Measurements from ENCODE around the gene LRCH3.
"Not testable (repeated sequence)": the region's sequence is repeated elsewhere in the genome, so short reads cannot be mapped to it uniquely, and the experiment has no call there.

LRCH3 gene

DNA sequence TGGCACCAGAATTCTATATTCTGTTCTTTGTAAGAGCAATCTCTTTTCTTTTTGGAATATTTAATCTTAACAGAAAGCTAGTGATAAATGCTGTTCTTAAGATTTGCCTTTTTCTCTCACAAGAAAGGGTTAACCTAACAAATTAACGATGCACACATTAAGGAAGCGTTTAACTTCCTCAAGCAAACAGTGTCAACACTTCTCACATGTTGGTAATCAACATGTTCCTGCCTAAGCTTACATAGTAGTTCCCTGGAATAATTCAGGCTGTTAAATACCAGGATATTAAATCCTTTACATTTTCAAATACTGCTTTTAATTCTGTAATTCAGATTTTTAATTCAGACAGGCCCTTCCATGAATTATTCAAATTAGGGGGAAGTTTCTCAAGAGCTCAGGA is 91.5 kb downstream of the LRCH3 start:
- Histone ChIP-seq H2BK12ac (ENCODE audit: low read length in 2 of 2) (no peak overlapping the region), H4K91ac (ENCODE audit: low read length) (no peak overlapping the region), H3K9ac (ENCODE audit: low read length) (no peak overlapping the region), H3K4me3 (ENCODE audit: insufficient read depth in 1 of 2, low read depth in 1 of 2, low read length in 2 of 2) (no peak overlapping the region), H3K4ac (ENCODE audit: low read depth in 1 of 2, low read length in 2 of 2) (no peak overlapping the region), H2BK5ac (ENCODE audit: low read depth, low read length, poor library complexity, severe bottlenecking) (no peak overlapping the region), H2AFZ (ENCODE audit: low read depth, low read length) (no peak overlapping the region), H3K18ac (ENCODE audit: low read depth in 1 of 2, low read length in 2 of 2) (no peak overlapping the region), H3K9me3 (ENCODE audit: control insufficient read depth, low read length) (no peaks in the 10 kb centered on the region), H3K4me2 (ENCODE audit: low read length, poor library complexity, severe bottlenecking) (no peak overlapping the region), H2AK5ac (ENCODE audit: low read length, severe bottlenecking) (no peak overlapping the region), H3K79me1 (replicated peaks; ENCODE audit: low read length, poor library complexity, severe bottlenecking) (peaks cover 15% of the 10 kb centered on the region), H3K27me3 (ENCODE audit: control insufficient read depth in 1 of 2, insufficient read depth in 1 of 2, low read length in 2 of 2) (no peaks in the 10 kb centered on the region), H3K4me1 (ENCODE audit: control insufficient read depth, insufficient read depth, low read depth, low read length) (no peaks in the 10 kb centered on the region), H3K36me3 (ENCODE audit: control insufficient read depth in 1 of 2, insufficient read depth in 2 of 2, low read depth in 1 of 2, low read length in 2 of 2) (peaks cover 32 to 72% of the 10 kb centered on the region in 2 experiments), H2BK120ac (ENCODE audit: low read depth, low read length) (no peak overlapping the region), H3K23ac (ENCODE audit: low read length in 2 of 2) (no peak overlapping the region), H4K8ac (ENCODE audit: low read length) (no peak overlapping the region), H2BK15ac (ENCODE audit: low read depth, poor library complexity, severe bottlenecking) (no peak overlapping the region), H3K27ac (ENCODE audit: low read length, poor library complexity, severe bottlenecking) (no peak overlapping the region), H3K14ac (ENCODE audit: low read length in 2 of 2) (no peak overlapping the region)
- no peak for DNase-seq
- 41% methylated on average over 2 of the region's 2 CpGs for WGBS

DNA sequence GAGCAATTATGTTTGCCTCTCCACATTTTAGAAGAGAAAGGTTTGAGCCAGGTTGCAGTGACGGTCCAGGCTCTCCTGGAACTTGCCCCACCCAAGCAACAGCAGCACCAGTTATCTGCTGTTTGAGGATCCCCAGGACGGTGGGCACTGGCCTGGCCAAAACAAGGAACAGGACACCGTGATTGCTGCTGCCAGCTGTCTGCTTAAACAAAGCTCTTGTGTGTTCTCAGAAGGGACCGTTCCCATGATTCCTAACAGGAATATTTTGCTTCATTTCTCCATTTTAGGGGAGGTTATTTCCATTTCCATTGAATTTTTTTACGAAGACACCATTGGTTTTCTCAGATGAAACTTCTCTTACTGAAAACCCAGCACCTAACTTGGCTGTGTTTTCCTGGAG is 92.5 kb downstream of the LRCH3 start:
- Histone ChIP-seq H2BK120ac (ENCODE audit: low read depth, low read length) (no peak overlapping the region), H3K18ac (ENCODE audit: low read depth in 1 of 2, low read length in 2 of 2) (no peak overlapping the region), H3K4me1 (ENCODE audit: control insufficient read depth, insufficient read depth, low read depth, low read length) (no peaks in the 10 kb centered on the region), H3K14ac (ENCODE audit: low read length in 2 of 2) (no peak overlapping the region), H3K23ac (ENCODE audit: low read length in 2 of 2) (no peak overlapping the region), H3K4ac (ENCODE audit: low read depth in 1 of 2, low read length in 2 of 2) (no peak overlapping the region), H4K8ac (ENCODE audit: low read length) (no peak overlapping the region), H3K36me3 (ENCODE audit: control insufficient read depth in 1 of 2, insufficient read depth in 2 of 2, low read depth in 1 of 2, low read length in 2 of 2) (peaks cover 25 to 63% of the 10 kb centered on the region in 2 experiments), H3K9ac (ENCODE audit: low read length) (no peak overlapping the region), H3K27me3 (ENCODE audit: control insufficient read depth in 1 of 2, insufficient read depth in 1 of 2, low read length in 2 of 2) (no peaks in the 10 kb centered on the region), H2BK15ac (ENCODE audit: low read depth, poor library complexity, severe bottlenecking) (no peak overlapping the region), H3K79me1 (replicated peaks; ENCODE audit: low read length, poor library complexity, severe bottlenecking) (peaks cover 9% of the 10 kb centered on the region), H3K9me3 (ENCODE audit: control insufficient read depth, low read length) (no peaks in the 10 kb centered on the region), H3K4me2 (ENCODE audit: low read length, poor library complexity, severe bottlenecking) (no peak overlapping the region), H4K91ac (ENCODE audit: low read length) (no peak overlapping the region), H3K4me3 (ENCODE audit: insufficient read depth in 1 of 2, low read depth in 1 of 2, low read length in 2 of 2) (no peak overlapping the region), H3K27ac (ENCODE audit: low read length, poor library complexity, severe bottlenecking) (no peak overlapping the region), H2BK5ac (ENCODE audit: low read depth, low read length, poor library complexity, severe bottlenecking) (no peak overlapping the region), H2BK12ac (ENCODE audit: low read length in 2 of 2) (no peak overlapping the region), H2AFZ (ENCODE audit: low read depth, low read length) (no peak overlapping the region), H2AK5ac (ENCODE audit: low read length, severe bottlenecking) (no peak overlapping the region)
- 97% methylated on average over 5 of the region's 5 CpGs for WGBS
- no peak for DNase-seq

DNA sequence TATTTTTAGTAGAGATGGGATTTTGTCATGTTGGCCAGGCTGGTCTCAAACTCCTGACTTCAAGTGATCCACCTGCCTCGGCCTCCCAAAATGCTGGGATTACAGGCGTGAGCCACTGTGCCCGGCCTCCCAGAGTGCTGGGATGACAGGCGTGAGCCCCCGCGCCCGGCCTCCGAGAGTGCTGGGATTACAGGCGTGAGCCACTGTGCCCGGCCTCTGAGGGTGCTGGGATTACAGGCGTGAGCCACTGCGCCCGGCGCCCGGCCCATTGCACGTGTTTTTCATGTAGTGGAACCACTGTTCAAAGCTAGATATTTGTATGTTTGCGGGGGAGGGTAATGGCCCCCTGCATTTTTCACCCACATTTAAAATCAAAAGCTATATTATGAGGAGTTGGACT is 93.3 kb downstream of the LRCH3 start:
- not testable (repeated sequence) for H4K91ac ChIP-seq (ENCODE audit: low read length); H2AFZ ChIP-seq (ENCODE audit: low read depth, low read length); H2BK15ac ChIP-seq (ENCODE audit: low read depth, poor library complexity, severe bottlenecking); H2BK120ac ChIP-seq (ENCODE audit: low read depth, low read length); DNase-seq; H2BK12ac ChIP-seq (ENCODE audit: low read length in 2 of 2); H3K14ac ChIP-seq (ENCODE audit: low read length in 2 of 2); H3K23ac ChIP-seq (ENCODE audit: low read length in 2 of 2); H3K27me3 ChIP-seq (ENCODE audit: control insufficient read depth in 1 of 2, insufficient read depth in 1 of 2, low read length in 2 of 2); H2AK5ac ChIP-seq (ENCODE audit: low read length, severe bottlenecking); H3K4ac ChIP-seq (ENCODE audit: low read depth in 1 of 2, low read length in 2 of 2); H2BK5ac ChIP-seq (ENCODE audit: low read depth, low read length, poor library complexity, severe bottlenecking); H3K18ac ChIP-seq (ENCODE audit: low read depth in 1 of 2, low read length in 2 of 2); H3K9ac ChIP-seq (ENCODE audit: low read length); H3K4me3 ChIP-seq (ENCODE audit: insufficient read depth in 1 of 2, low read depth in 1 of 2, low read length in 2 of 2); H3K4me1 ChIP-seq (ENCODE audit: control insufficient read depth, insufficient read depth, low read depth, low read length); H3K4me2 ChIP-seq (ENCODE audit: low read length, poor library complexity, severe bottlenecking); H3K9me3 ChIP-seq (ENCODE audit: control insufficient read depth, low read length); H4K8ac ChIP-seq (ENCODE audit: low read length); H3K79me1 ChIP-seq (replicated peaks; ENCODE audit: low read length, poor library complexity, severe bottlenecking); H3K27ac ChIP-seq (ENCODE audit: low read length, poor library complexity, severe bottlenecking)
- H3K36me3 ChIP-seq (ENCODE audit: control insufficient read depth in 1 of 2, insufficient read depth in 2 of 2, low read depth in 1 of 2, low read length in 2 of 2): peaks cover 25 to 61% of the 10 kb centered on the region in 2 experiments
- whole genome bisulfite sequencing: 98% methylated on average over 10 of the region's 17 CpGs

DNA sequence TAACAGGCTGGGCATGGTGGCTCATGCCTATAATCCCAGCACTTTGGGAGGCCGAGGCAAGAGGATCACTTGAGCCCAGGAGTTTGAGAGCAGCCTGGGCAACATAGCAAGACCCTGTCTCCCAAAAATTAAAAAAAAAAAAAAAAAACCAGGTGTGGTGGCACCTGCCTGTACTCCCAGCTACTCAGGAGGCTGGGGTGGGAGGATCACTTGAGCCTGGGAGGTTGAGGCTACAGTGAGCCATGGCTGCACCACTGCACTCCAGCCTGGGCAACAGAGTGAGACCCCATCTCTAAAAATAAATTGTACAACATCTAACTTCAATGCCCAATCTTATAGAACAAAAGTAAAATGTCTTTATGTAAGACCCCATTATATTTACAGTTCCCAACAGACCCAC is 95.0 kb downstream of the LRCH3 start:
- H3K27me3 ChIP-seq (ENCODE audit: control insufficient read depth in 1 of 2, insufficient read depth in 1 of 2, low read length in 2 of 2); H2AK5ac ChIP-seq (ENCODE audit: low read length, severe bottlenecking); H3K4me1 ChIP-seq (ENCODE audit: control insufficient read depth, insufficient read depth, low read depth, low read length); H2BK12ac ChIP-seq (ENCODE audit: low read length in 2 of 2); H3K18ac ChIP-seq (ENCODE audit: low read depth in 1 of 2, low read length in 2 of 2); H2BK15ac ChIP-seq (ENCODE audit: low read depth, poor library complexity, severe bottlenecking); H3K79me1 ChIP-seq (replicated peaks; ENCODE audit: low read length, poor library complexity, severe bottlenecking); H3K4me2 ChIP-seq (ENCODE audit: low read length, poor library complexity, severe bottlenecking); H2BK120ac ChIP-seq (ENCODE audit: low read depth, low read length); H3K4ac ChIP-seq (ENCODE audit: low read depth in 1 of 2, low read length in 2 of 2); H2BK5ac ChIP-seq (ENCODE audit: low read depth, low read length, poor library complexity, severe bottlenecking); H3K9ac ChIP-seq (ENCODE audit: low read length); DNase-seq; H2AFZ ChIP-seq (ENCODE audit: low read depth, low read length); H3K9me3 ChIP-seq (ENCODE audit: control insufficient read depth, low read length); H3K14ac ChIP-seq (ENCODE audit: low read length in 2 of 2); H3K4me3 ChIP-seq (ENCODE audit: insufficient read depth in 1 of 2, low read depth in 1 of 2, low read length in 2 of 2); H4K91ac ChIP-seq (ENCODE audit: low read length); H4K8ac ChIP-seq (ENCODE audit: low read length); H3K23ac ChIP-seq (ENCODE audit: low read length in 2 of 2); H3K27ac ChIP-seq (ENCODE audit: low read length, poor library complexity, severe bottlenecking): not testable (repeated sequence)
- WGBS: 100% methylated on average over 1 of the region's 1 CpG
- peaks cover 23 to 56% of the 10 kb centered on the region in 2 experiments for H3K36me3 ChIP-seq (ENCODE audit: control insufficient read depth in 1 of 2, insufficient read depth in 2 of 2, low read depth in 1 of 2, low read length in 2 of 2)
